ENCODE measurements around the gene GEMIN7.

Gene GEMIN7

GRCh38 chr19:45061965-45062364, 17.1 kb upstream of the GEMIN7 start:
- DNase-seq (ENCODE audit: low read depth): no peak

GRCh38 chr19:45063851-45064801, 14.9 kb upstream of the GEMIN7 start:
- DNase-seq (ENCODE audit: low read depth): no peak

- no peak for DNase-seq (ENCODE audit: low read depth)
Observed at GRCh38 chr19:45066921-45067661, 12.0 kb upstream of the GEMIN7 start.

GRCh38 chr19:45068041-45068440, 11.0 kb upstream of the GEMIN7 start:
- DNase-seq (ENCODE audit: low read depth): no peak

- no peak for DNase-seq (ENCODE audit: low read depth)
Observed at GRCh38 chr19:45069056-45069455, 10.0 kb upstream of the GEMIN7 start.

GRCh38 chr19:45070214-45070613, 8.8 kb upstream of the GEMIN7 start:
- DNase-seq (ENCODE audit: low read depth): no peak

GRCh38 chr19:45070861-45071544, 8.1 kb upstream of the GEMIN7 start:
- DNase-seq (ENCODE audit: low read depth): no peak

- no peak for DNase-seq (ENCODE audit: low read depth)
Observed at GRCh38 chr19:45071545-45071938, 7.5 kb upstream of the GEMIN7 start.

- DNase-seq (ENCODE audit: low read depth): no peak
Observed at GRCh38 chr19:45071969-45072790, 6.9 kb upstream of the GEMIN7 start.

- DNase-seq (ENCODE audit: low read depth): no peak
Observed at GRCh38 chr19:45074744-45075300, 4.2 kb upstream of the GEMIN7 start.

GRCh38 chr19:45075301-45076028, 3.6 kb upstream of the GEMIN7 start:
- DNase-seq (ENCODE audit: low read depth): no peak

GRCh38 chr19:45076029-45076850, 2.8 kb upstream of the GEMIN7 start, which contains the start of gene ZNF296:
ZNF296 (minus strand) TSS chr19:45076478; CDS start chr19:45076373, 105 bp downstream.
- no peak for DNase-seq (ENCODE audit: low read depth)

GRCh38 chr19:45076851-45077730, 2.0 kb upstream of the GEMIN7 start:
- DNase-seq (ENCODE audit: low read depth): no peak

- DNase-seq (ENCODE audit: low read depth): no peak
Observed at GRCh38 chr19:45078390-45079062, 534 bp upstream of the GEMIN7 start.

- no peak for DNase-seq (ENCODE audit: low read depth)
Observed at GRCh38 chr19:45079911-45080370, 881 bp downstream of the GEMIN7 start.

- DNase-seq (ENCODE audit: low read depth): no peak
Observed at GRCh38 chr19:45082170-45082569, 3.1 kb downstream of the GEMIN7 start.

GRCh38 chr19:45086480-45086879, 7.4 kb downstream of the GEMIN7 start:
- no peak for DNase-seq (ENCODE audit: low read depth)

GRCh38 chr19:45087531-45087930, 8.5 kb downstream of the GEMIN7 start:
- DNase-seq (ENCODE audit: low read depth): no peak

All from HS-5 (cell line).